HepG2 (cell line): ENCODE results near the gene ASB9. TPM values are rescaled to one million over a fixed set of nuclear protein-coding genes. Genes with fewer than 3 reads are reported as not detected.
A peak's percentile ranks its signal among the peaks of the same experiment; 100 is the strongest.

Experiments used
- DNMT3B ChIP-seq: conservative IDR thresholded peaks from 2 replicates; pipeline ENCODE4 v1.6.1; 2016; ENCODE audit warnings: missing biosample characterization, control low read depth
- DR1 ChIP-seq: sonication (generic); formaldehyde crosslinking; IDR thresholded peaks from 2 replicates; pipeline ENCODE4 v1.8.0; 2021; ENCODE audit warnings: mild to moderate bottlenecking, missing genetic modification reagents, inconsistent platforms
- GMEB1 ChIP-seq: sonication (generic); formaldehyde crosslinking; IDR thresholded peaks from 2 replicates; pipeline ENCODE4 v1.5.1; 2020; ENCODE audit warnings: missing genetic modification reagents, mild to moderate bottlenecking, borderline replicate concordance
- GTF3A ChIP-seq: sonication (generic); formaldehyde crosslinking; conservative IDR thresholded peaks from 2 replicates; pipeline ENCODE4 v1.4.0; 2020; ENCODE audit warnings: mild to moderate bottlenecking, missing genetic modification reagents
- HDAC1 ChIP-seq: sonication (generic); formaldehyde crosslinking; IDR thresholded peaks from 2 replicates; pipeline ENCODE4 v1.5.1; 2020; ENCODE audit warnings: mild to moderate bottlenecking, missing genetic modification reagents
- MAFF ChIP-seq: IDR thresholded peaks from 2 replicates; pipeline ENCODE4 v1.6.1; 2011; ENCODE audit warnings: low read depth, low read length, improper control_type of control experiment
- MXD3 ChIP-seq: IDR thresholded peaks from 2 replicates; pipeline ENCODE4 v1.6.1; 2016; ENCODE audit warnings: mild to moderate bottlenecking, missing biosample characterization, missing genetic modification reagents
- NR3C1 ChIP-seq: sonication (generic); formaldehyde crosslinking; IDR thresholded peaks from 2 replicates; pipeline ENCODE4 v1.4.0; 2020; ENCODE audit warnings: missing genetic modification reagents
- TAF15 ChIP-seq: fragments of 200-400 bp; formaldehyde crosslinking; IDR thresholded peaks from one replicate; pipeline ENCODE4 v1.6.1; 2018; ENCODE audit warnings: mild to moderate bottlenecking, low read depth, low read length; ENCODE audit not compliant: poor library complexity, severe bottlenecking
- TEAD3 ChIP-seq: optimal IDR thresholded peaks from 2 replicates; pipeline ENCODE3; 2016; ENCODE audit warnings: borderline replicate concordance
- ZBTB21 ChIP-seq: sonication (generic); formaldehyde crosslinking; IDR thresholded peaks from 2 replicates; pipeline ENCODE4 v1.4.0; 2020; ENCODE audit warnings: missing genetic modification reagents
- ZFYVE20 ChIP-seq: sonication (generic); formaldehyde crosslinking; IDR thresholded peaks from 2 replicates; pipeline ENCODE4 v1.8.0; 2023; ENCODE audit warnings: low read depth, mild to moderate bottlenecking, moderate library complexity, missing genetic modification reagents, borderline replicate concordance
- ZNF275 ChIP-seq: sonication (generic); formaldehyde crosslinking; IDR thresholded peaks from 2 replicates; pipeline ENCODE4 v1.8.0; 2022; ENCODE audit warnings: missing genetic modification reagents, mild to moderate bottlenecking, inconsistent platforms, borderline replicate concordance
- ZNF512B ChIP-seq: sonication (generic); formaldehyde crosslinking; IDR thresholded peaks from 2 replicates; pipeline ENCODE4 v1.5.1; 2020; ENCODE audit warnings: missing genetic modification reagents, mild to moderate bottlenecking, borderline replicate concordance
- ZNF567 ChIP-seq: sonication (generic); formaldehyde crosslinking; IDR thresholded peaks from 2 replicates; pipeline ENCODE4 v1.8.1; 2023; ENCODE audit warnings: mild to moderate bottlenecking, missing genetic modification reagents, borderline replicate concordance
- polyA plus RNA-seq, 8 experiments: library from polyadenylated mRNA; depleted of rRNA in 3 of 8; stranded (reverse) in 7 of 8; unstranded in 1 of 8; fragments of >200 nt; fragmentation: Illumina TruSeq in 4 of 8; extraction: Trizol in 4 of 8; gene quantifications; 2 replicates each; pipeline versions ENCODE4 v1.2.1 to v1.2.3, GENCODE V29; 2011 to 2016; ENCODE audit warnings: low read depth in 4 of 8, missing spikeins in 1 of 8, mixed read lengths in 1 of 8; ENCODE audit not compliant: insufficient read depth in 1 of 8
- total RNA-seq, 5 experiments: library from RNA; depleted of rRNA; stranded (reverse); fragments of >200 nt; fragmentation: Illumina TruSeq; extraction: Trizol; gene quantifications; 2 replicates each; pipeline ENCODE4 v1.2.3, GENCODE V29; 2016; ENCODE audit warnings: low read depth in 1 of 5
- TF ChIP-seq, protein P1 (sequence below): sonication (generic); formaldehyde crosslinking; IDR thresholded peaks from 2 replicates; pipeline ENCODE4 v1.4.0; 2020; ENCODE audit warnings: missing genetic modification reagents

Gene ASB9
- total and polyA plus RNA-seq, 2 of the 13 experiments (the other 11 are each of a cell fraction or from before 2014, with no cell fraction given), result 4.2 to 13.8 TPM

GRCh38 chrX:15269618-15270521 lies at the start of gene ASB9 (continued):
- TF ChIP-seq, protein P1, sequence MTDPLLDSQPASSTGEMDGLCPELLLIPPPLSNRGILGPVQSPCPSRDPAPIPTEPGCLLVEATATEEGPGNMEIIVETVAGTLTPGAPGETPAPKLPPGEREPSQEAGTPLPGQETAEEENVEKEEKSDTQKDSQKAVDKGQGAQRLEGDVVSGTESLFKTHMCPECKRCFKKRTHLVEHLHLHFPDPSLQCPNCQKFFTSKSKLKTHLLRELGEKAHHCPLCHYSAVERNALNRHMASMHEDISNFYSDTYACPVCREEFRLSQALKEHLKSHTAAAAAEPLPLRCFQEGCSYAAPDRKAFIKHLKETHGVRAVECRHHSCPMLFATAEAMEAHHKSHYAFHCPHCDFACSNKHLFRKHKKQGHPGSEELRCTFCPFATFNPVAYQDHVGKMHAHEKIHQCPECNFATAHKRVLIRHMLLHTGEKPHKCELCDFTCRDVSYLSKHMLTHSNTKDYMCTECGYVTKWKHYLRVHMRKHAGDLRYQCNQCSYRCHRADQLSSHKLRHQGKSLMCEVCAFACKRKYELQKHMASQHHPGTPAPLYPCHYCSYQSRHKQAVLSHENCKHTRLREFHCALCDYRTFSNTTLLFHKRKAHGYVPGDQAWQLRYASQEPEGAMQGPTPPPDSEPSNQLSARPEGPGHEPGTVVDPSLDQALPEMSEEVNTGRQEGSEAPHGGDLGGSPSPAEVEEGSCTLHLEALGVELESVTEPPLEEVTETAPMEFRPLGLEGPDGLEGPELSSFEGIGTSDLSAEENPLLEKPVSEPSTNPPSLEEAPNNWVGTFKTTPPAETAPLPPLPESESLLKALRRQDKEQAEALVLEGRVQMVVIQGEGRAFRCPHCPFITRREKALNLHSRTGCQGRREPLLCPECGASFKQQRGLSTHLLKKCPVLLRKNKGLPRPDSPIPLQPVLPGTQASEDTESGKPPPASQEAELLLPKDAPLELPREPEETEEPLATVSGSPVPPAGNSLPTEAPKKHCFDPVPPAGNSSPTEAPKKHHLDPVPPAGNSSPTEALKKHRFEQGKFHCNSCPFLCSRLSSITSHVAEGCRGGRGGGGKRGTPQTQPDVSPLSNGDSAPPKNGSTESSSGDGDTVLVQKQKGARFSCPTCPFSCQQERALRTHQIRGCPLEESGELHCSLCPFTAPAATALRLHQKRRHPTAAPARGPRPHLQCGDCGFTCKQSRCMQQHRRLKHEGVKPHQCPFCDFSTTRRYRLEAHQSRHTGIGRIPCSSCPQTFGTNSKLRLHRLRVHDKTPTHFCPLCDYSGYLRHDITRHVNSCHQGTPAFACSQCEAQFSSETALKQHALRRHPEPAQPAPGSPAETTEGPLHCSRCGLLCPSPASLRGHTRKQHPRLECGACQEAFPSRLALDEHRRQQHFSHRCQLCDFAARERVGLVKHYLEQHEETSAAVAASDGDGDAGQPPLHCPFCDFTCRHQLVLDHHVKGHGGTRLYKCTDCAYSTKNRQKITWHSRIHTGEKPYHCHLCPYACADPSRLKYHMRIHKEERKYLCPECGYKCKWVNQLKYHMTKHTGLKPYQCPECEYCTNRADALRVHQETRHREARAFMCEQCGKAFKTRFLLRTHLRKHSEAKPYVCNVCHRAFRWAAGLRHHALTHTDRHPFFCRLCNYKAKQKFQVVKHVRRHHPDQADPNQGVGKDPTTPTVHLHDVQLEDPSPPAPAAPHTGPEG, result no peak
- TF ChIP-seq ZBTB21 (CRISPR knock-in tag) (no peak), TAF15 (no peak), GTF3A (CRISPR knock-in tag) (no peak), ZNF567 (CRISPR knock-in tag) (no peak), GMEB1 (CRISPR knock-in tag) (no peak; the same call in 1 of the 2 replicates), ZNF512B (CRISPR knock-in tag) (no peak), ZNF275 (CRISPR knock-in tag) (no peak), TEAD3 (CRISPR knock-in tag) (peak; percentile 44), NR3C1 (CRISPR knock-in tag) (no peak), ZFYVE20 (no peak), DNMT3B (no peak), HDAC1 (CRISPR knock-in tag) (peak; percentile 79), MXD3 (CRISPR knock-in tag) (no peak), DR1 (CRISPR knock-in tag) (no peak), MAFF (no peak)
